ENCODE results near the gene AK5. TPM values are rescaled to one million over a fixed set of nuclear protein-coding genes. Genes with fewer than 3 reads are reported as not detected.

The AK5 gene
- total and polyA plus RNA-seq, 2 of the 4 experiments (the other 2 are of a cell fraction), result 22.5 to 25.8 TPM

- Histone ChIP-seq H4K20me1 (ENCODE audit: insufficient read depth, low read length) (no peaks in the 10 kb centered on the region), H3K4ac (ENCODE audit: low read depth, low read length) (no peak overlapping the region), H3K27ac (ENCODE audit: insufficient read depth, low read length) (no peak overlapping the region), H3K4me1 (ENCODE audit: control insufficient read depth, insufficient read depth, low read length) (peaks cover 8% of the 10 kb centered on the region), H2AK9ac (replicated peaks; ENCODE audit: low read depth, low read length, poor library complexity) (no peak overlapping the region), H3K18ac (ENCODE audit: low read depth, low read length) (no peak overlapping the region), H3K4me3 (ENCODE audit: insufficient read depth, low read depth, low read length) (no peak overlapping the region), H3K14ac (replicated peaks; ENCODE audit: low read depth, low read length) (no peak overlapping the region), H2BK5ac (ENCODE audit: low read depth, low read length, poor library complexity, severe bottlenecking) (no peak overlapping the region), H3K23ac (ENCODE audit: low read depth, low read length) (no peak overlapping the region), H2BK20ac (ENCODE audit: low read depth, low read length) (no peak overlapping the region), H3K9ac (ENCODE audit: low read depth, low read length) (no peak overlapping the region), H3K9me1 (ENCODE audit: insufficient read depth, low read length) (peaks cover 5% of the 10 kb centered on the region), H3K79me1 (ENCODE audit: low read depth in 1 of 2, low read length in 2 of 2) (peaks cover 0 to 11% of the 10 kb centered on the region in 2 experiments; a peak in 2 of 4 replicates), H3K36me3 (ENCODE audit: control insufficient read depth, insufficient read depth, low read length) (no peaks in the 10 kb centered on the region), H3K4me2 (ENCODE audit: low read depth, low read length) (no peak overlapping the region), H2AFZ (replicated peaks; ENCODE audit: low read length, poor library complexity) (no peak overlapping the region), H3K56ac (ENCODE audit: extremely low read depth, insufficient read depth, low read length) (no peak overlapping the region), H4K91ac (ENCODE audit: insufficient read depth, low read depth, low read length) (no peak overlapping the region), H3K27me3 (ENCODE audit: control insufficient read depth, insufficient read depth, low read length) (no peaks in the 10 kb centered on the region), H4K5ac (ENCODE audit: low read depth, low read length) (no peak overlapping the region), H2AK5ac (ENCODE audit: low read depth, low read length) (no peak overlapping the region), H3K9me3 (ENCODE audit: control insufficient read depth, insufficient read depth, low read length) (no peaks in the 10 kb centered on the region), H4K8ac (ENCODE audit: low read depth in 2 of 2, low read length in 2 of 2) (no peak overlapping the region), H2BK120ac (ENCODE audit: low read depth, low read length) (no peak overlapping the region), H2BK15ac (ENCODE audit: low read depth, low read length) (no peak overlapping the region)
- no peak for TF ChIP-seq MAFK (IDR thresholded peaks at IDR 0.05; ENCODE audit: low read depth, low read length)
- TF ChIP-seq FOS (IDR thresholded peaks at IDR 0.05; ENCODE audit: low read depth, low read length), result no peak
- no peak for TF ChIP-seq MXI1 (IDR thresholded peaks at IDR 0.05; ENCODE audit: borderline replicate concordance, low read depth, low read length)
- no peak for TF ChIP-seq MAZ (IDR thresholded peaks at IDR 0.05; ENCODE audit: borderline replicate concordance, low read depth, low read length)
- no peak for TF ChIP-seq POLR2A (IDR thresholded peaks at IDR 0.05; ENCODE audit: low read depth, low read length)
- TF ChIP-seq RFX5 (IDR thresholded peaks at IDR 0.05; ENCODE audit: low read depth, low read length), result no peak
- TF ChIP-seq RAD21 (IDR thresholded peaks at IDR 0.05; ENCODE audit: low read length), result no peak
- no peak for TF ChIP-seq CHD1 (IDR thresholded peaks at IDR 0.05; ENCODE audit: low read depth, low read length)
- TF ChIP-seq SMC3 (IDR thresholded peaks at IDR 0.05; ENCODE audit: low read depth, low read length), result no peak
- TF ChIP-seq ELK1 (IDR thresholded peaks at IDR 0.05; ENCODE audit: borderline replicate concordance, low read depth, low read length), result no peak
- TF ChIP-seq CEBPB (IDR thresholded peaks at IDR 0.05; ENCODE audit: low read depth, low read length), result no peak
- TF ChIP-seq RCOR1 (IDR thresholded peaks at IDR 0.05; ENCODE audit: insufficient replicate concordance, low read length), result no peak
- TF ChIP-seq BHLHE40 (IDR thresholded peaks at IDR 0.05; ENCODE audit: low read depth, low read length), result no peak
- ATAC-seq (ENCODE audit: low read depth) (no peak), DNase-seq (no peak)
- BruUV-seq (replicated peaks), result no TSS peak
- intact Hi-C loops (cut with micrococcal nuclease), result no loop called here
- POLR2A ChIA-PET (ENCODE audit: unreplicated experiment), result no interaction called here
- CTCF ChIA-PET, result no interaction called here
- WGBS, 2 experiments (ENCODE audit: extremely low coverage in 2 of 2, insufficient read length in 1 of 2), result no CpG with 5 or more reads among the region's 1 CpG
- in situ Hi-C loops (cut with MboI; ENCODE audit: low sequenced_read_pairs), result no loop called here
- dilution Hi-C loops (cut with HindIII; ENCODE audit: low sequenced_read_pairs, unreplicated experiment), result no loop called here
These were observed 270.8 kb downstream of the AK5 start for GRCh38 chr1:77552626-77553025.
